Measurements from ENCODE around the gene RSPH9.

RSPH9 gene

GRCh38 chr6:43683708-43684455 lies 39.0 kb downstream of the RSPH9 start:
- no peak for TF ChIP-seq Cebpa-rat (IDR thresholded peaks at IDR 0.05)
- Histone ChIP-seq H3K4me1 (peaks cover 41 to 56% (median 46%) of the 10 kb centered on the region in 10 experiments), H3K4me3 (no peak overlapping the region), H3K9ac (no peak overlapping the region), H3K9me3 (replicated peaks in 1 of 11) (no peaks in the 10 kb centered on the region), H3K27me3 (no peaks in the 10 kb centered on the region), H3K36me3 (peaks cover 37 to 58% (median 49%) of the 10 kb centered on the region in 11 experiments), H3K27ac (peak overlapping the region in 2 of 11 experiments; percentile 9 to 28; a peak in 2 of 22 replicates), H4K20me1 (peaks cover 25 to 73% (median 53%) of the 10 kb centered on the region in 11 experiments; a peak in 20 of 22 replicates), H3K4me2 (peak overlapping the region; percentile 36 to 97 (median 61))

GRCh38 chr6:43687079-43687436 lies 42.2 kb downstream of the RSPH9 start:
- TF ChIP-seq Cebpa-rat (IDR thresholded peaks at IDR 0.05) = no peak
- Histone ChIP-seq H3K4me2 (peak overlapping the region; percentile 83 to 97 (median 92)), H3K4me1 (peaks cover 41 to 56% (median 46%) of the 10 kb centered on the region in 10 experiments), H3K9me3 (replicated peaks in 1 of 11) (no peaks in the 10 kb centered on the region), H3K4me3 (peak overlapping the region; percentile 74 to 94 (median 86)), H3K36me3 (peaks cover 5 to 26% (median 17%) of the 10 kb centered on the region in 11 experiments), H4K20me1 (peaks cover 10 to 46% (median 30%) of the 10 kb centered on the region in 11 experiments; a peak in 19 of 22 replicates), H3K9ac (peak overlapping the region; percentile 79 to 93 (median 87)), H3K27me3 (no peaks in the 10 kb centered on the region), H3K27ac (peak overlapping the region; percentile 80 to 91 (median 85))

GRCh38 chr6:43687437-43688347 lies 42.9 kb downstream of the RSPH9 start, which contains the start of gene MRPS18A:
Gene MRPS18A, minus strand, starts transcription at chr6:43687791. Its CDS starts 12 bp downstream, at chr6:43687779.
- H3K9ac ChIP-seq = peak within 1 kb of the TSS; percentile 79 to 93 (median 87)

GRCh38 chr6:43689421-43689820 lies 44.6 kb downstream of the RSPH9 start:
- H3K36me3 ChIP-seq = peaks cover 0 to 8% (median 0%) of the 10 kb centered on the region in 11 experiments; a peak in 2 of 22 replicates
- TF ChIP-seq Cebpa-rat (IDR thresholded peaks at IDR 0.05) = no peak
- H3K9me3 ChIP-seq (replicated peaks in 1 of 11) = no peaks in the 10 kb centered on the region
- no peaks in the 10 kb centered on the region for H3K27me3 ChIP-seq
- H3K4me1 ChIP-seq = peaks cover 32 to 36% (median 33%) of the 10 kb centered on the region in 10 experiments
- no peak overlapping the region for H3K9ac ChIP-seq
- no peak overlapping the region for H3K4me3 ChIP-seq
- H3K4me2 ChIP-seq = no peak overlapping the region
- peaks cover 0 to 22% (median 7%) of the 10 kb centered on the region in 11 experiments; a peak in 14 of 22 replicates for H4K20me1 ChIP-seq
- no peak overlapping the region for H3K27ac ChIP-seq

More at GRCh38 chr6:43687437-43688347, 42.9 kb downstream of the RSPH9 start, which contains the start of gene MRPS18A:
- Histone ChIP-seq H4K20me1 (peaks cover 4 to 39% (median 24%) of the 10 kb centered on the region in 11 experiments; a peak in 19 of 22 replicates), H3K4me1 (peaks cover 41 to 54% (median 46%) of the 10 kb centered on the region in 10 experiments), H3K4me3 (peak within 1 kb of the TSS; percentile 74 to 94 (median 86)), H3K36me3 (peaks cover 0 to 20% (median 11%) of the 10 kb centered on the region in 11 experiments; a peak in 19 of 22 replicates), H3K9me3 (replicated peaks in 1 of 11) (no peaks in the 10 kb centered on the region), H3K27me3 (no peaks in the 10 kb centered on the region), H3K4me2 (peak within 1 kb of the TSS; percentile 83 to 97 (median 92)), H3K27ac (peak within 1 kb of the TSS; percentile 80 to 91 (median 85))
- no peak for TF ChIP-seq Cebpa-rat (IDR thresholded peaks at IDR 0.05)

- H3K4me1 ChIP-seq = peaks cover 0 to 19% (median 0%) of the 10 kb centered on the region in 10 experiments; a peak in 6 of 20 replicates
- no peak overlapping the region for H3K4me2 ChIP-seq
- H3K27ac ChIP-seq = no peak overlapping the region
- H3K36me3 ChIP-seq = no peaks in the 10 kb centered on the region
- TF ChIP-seq Cebpa-rat (IDR thresholded peaks at IDR 0.05) = no peak
- H3K27me3 ChIP-seq = no peaks in the 10 kb centered on the region
- H3K4me3 ChIP-seq = no peak overlapping the region
- H3K9ac ChIP-seq = no peak overlapping the region
- no peaks in the 10 kb centered on the region for H3K9me3 ChIP-seq (replicated peaks in 1 of 11)
- H4K20me1 ChIP-seq = no peaks in the 10 kb centered on the region
These were observed 50.6 kb downstream of the RSPH9 start for GRCh38 chr6:43695215-43695966.

GRCh38 chr6:43695967-43696291 lies 51.1 kb downstream of the RSPH9 start:
- no peak overlapping the region for H3K4me3 ChIP-seq
- no peaks in the 10 kb centered on the region for H3K27me3 ChIP-seq
- no peak for TF ChIP-seq Cebpa-rat (IDR thresholded peaks at IDR 0.05)
- H3K4me2 ChIP-seq = no peak overlapping the region
- H3K27ac ChIP-seq = no peak overlapping the region
- no peaks in the 10 kb centered on the region for H3K9me3 ChIP-seq (replicated peaks in 1 of 11)
- no peaks in the 10 kb centered on the region for H4K20me1 ChIP-seq
- H3K4me1 ChIP-seq = peaks cover 0 to 24% (median 0%) of the 10 kb centered on the region in 10 experiments; a peak in 6 of 20 replicates
- H3K9ac ChIP-seq = no peak overlapping the region
- no peaks in the 10 kb centered on the region for H3K36me3 ChIP-seq

- H3K9ac ChIP-seq = no peak overlapping the region
- no peak overlapping the region for H3K4me3 ChIP-seq
- no peak overlapping the region for H3K27ac ChIP-seq
- no peaks in the 10 kb centered on the region for H4K20me1 ChIP-seq
- H3K36me3 ChIP-seq = no peaks in the 10 kb centered on the region
- no peaks in the 10 kb centered on the region for H3K27me3 ChIP-seq
- no peaks in the 10 kb centered on the region for H3K9me3 ChIP-seq (replicated peaks in 1 of 11)
- no peak for TF ChIP-seq Cebpa-rat (IDR thresholded peaks at IDR 0.05)
- peaks cover 0 to 39% (median 4%) of the 10 kb centered on the region in 10 experiments; a peak in 14 of 20 replicates for H3K4me1 ChIP-seq
- H3K4me2 ChIP-seq = no peak overlapping the region
These were observed 52.6 kb downstream of the RSPH9 start for GRCh38 chr6:43697421-43697820.

- no peaks in the 10 kb centered on the region for H3K9me3 ChIP-seq (replicated peaks in 1 of 11)
- no peaks in the 10 kb centered on the region for H3K27me3 ChIP-seq
- H3K4me2 ChIP-seq = peak overlapping the region in 2 of 11 experiments; percentile 30 to 86; a peak in 4 of 22 replicates
- H3K4me1 ChIP-seq = peaks cover 7 to 52% (median 13%) of the 10 kb centered on the region in 10 experiments; a peak in 19 of 20 replicates
- H3K4me3 ChIP-seq = no peak overlapping the region
- no peak for TF ChIP-seq Cebpa-rat (IDR thresholded peaks at IDR 0.05)
- H3K27ac ChIP-seq = no peak overlapping the region
- H3K9ac ChIP-seq = no peak overlapping the region
- no peaks in the 10 kb centered on the region for H3K36me3 ChIP-seq
- no peaks in the 10 kb centered on the region for H4K20me1 ChIP-seq
These were observed 53.9 kb downstream of the RSPH9 start for GRCh38 chr6:43698584-43699349.
